ENCODE measurements around the gene PPA1.
"Not testable (repeated sequence)": the region's sequence is repeated elsewhere in the genome, so short reads cannot be mapped to it uniquely, and the experiment has no call there.

The PPA1 gene

GRCh38 chr10:70167246-70167645 is 66.0 kb downstream of the PPA1 start:
- no peak for DNase-seq

- DNase-seq: no peak
These were observed 66.8 kb downstream of the PPA1 start for GRCh38 chr10:70166394-70166793.

- DNase-seq: no peak
These were observed 69.1 kb downstream of the PPA1 start for GRCh38 chr10:70164163-70164562.

- no peak for DNase-seq
These were observed 69.8 kb downstream of the PPA1 start for GRCh38 chr10:70163448-70163847.

GRCh38 chr10:70162892-70163201 is 70.4 kb downstream of the PPA1 start:
- DNase-seq: no peak

GRCh38 chr10:70162151-70162891 is 70.9 kb downstream of the PPA1 start:
- DNase-seq: no peak

GRCh38 chr10:70160798-70161197 is 72.4 kb downstream of the PPA1 start:
- DNase-seq: no peak

GRCh38 chr10:70159366-70159765 is 73.9 kb downstream of the PPA1 start:
- DNase-seq: not testable (repeated sequence)

- DNase-seq: no peak
These were observed 75.1 kb downstream of the PPA1 start for GRCh38 chr10:70158113-70158512.

- DNase-seq: no peak
These were observed 77.9 kb downstream of the PPA1 start for GRCh38 chr10:70155255-70155838.

Measured in SW 1271 (cell line).